GM13977 (cell line): Measurements from ENCODE around the gene RAPGEF1.

ENCODE experiments used
- DNase-seq: peaks from one replicate; pipeline ENCODE4 v3.0.0; 2012; ENCODE audit warnings: low spot score
- in situ Hi-C: fragments of 300-500 bp; cut with MboI; formaldehyde crosslinking; loops from one replicate; pipeline ENCODE4 v1.12.0; 2022; ENCODE audit warnings: low sequenced_read_pairs, low pct_unique_long_range_greater_than_20kb, mixed read lengths, inconsistent platforms; ENCODE audit not compliant: unreplicated experiment
- TF ChIP-seq, protein P1 (sequence below): IDR thresholded peaks from 2 replicates; pipeline ENCODE4 v1.5.1; 2012; ENCODE audit warnings: mild to moderate bottlenecking, control low read depth; ENCODE audit not compliant: insufficient read depth; ENCODE audit errors: extremely low read depth, missing control alignments

RAPGEF1 gene

DNA sequence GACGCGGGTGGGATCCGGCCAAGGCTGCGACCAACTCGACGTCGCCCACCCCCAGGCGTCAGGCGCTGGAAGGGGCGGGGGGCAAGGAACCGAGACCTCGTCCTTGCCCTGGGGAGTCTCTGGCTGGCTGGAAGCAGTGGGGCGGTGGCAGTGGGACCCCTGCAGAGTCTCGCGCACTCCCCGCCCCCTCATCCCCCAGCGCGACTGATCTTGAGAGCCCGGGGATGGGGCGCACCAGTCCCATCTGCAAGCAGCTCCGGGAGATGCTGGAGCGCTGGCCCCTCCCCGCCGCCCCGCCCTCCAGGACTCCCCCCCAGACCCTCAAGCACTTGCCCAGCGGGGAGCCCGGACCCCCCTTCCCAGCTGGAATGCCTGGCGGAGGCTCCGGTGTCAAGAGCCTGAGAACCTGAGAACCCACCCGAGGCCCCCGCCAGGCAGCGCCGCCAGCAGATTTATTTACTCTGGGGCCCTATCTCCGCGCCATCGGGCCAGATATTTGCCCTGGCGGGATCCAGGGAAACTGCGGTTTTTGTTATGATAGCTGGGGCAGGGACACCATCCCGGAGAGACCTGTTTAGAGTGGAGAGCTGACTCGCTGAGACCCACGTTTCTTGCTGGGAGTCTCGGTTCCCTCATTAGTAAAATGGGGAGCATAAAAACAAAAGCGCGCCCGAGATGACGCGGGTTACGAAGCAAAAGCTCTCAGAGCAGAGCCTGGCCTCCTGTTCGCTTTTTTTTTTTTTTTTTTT, 193.4 kb downstream of the RAPGEF1 start:
- in situ Hi-C loops, result no loop called here
- no peak for DNase-seq
- TF ChIP-seq, protein P1, sequence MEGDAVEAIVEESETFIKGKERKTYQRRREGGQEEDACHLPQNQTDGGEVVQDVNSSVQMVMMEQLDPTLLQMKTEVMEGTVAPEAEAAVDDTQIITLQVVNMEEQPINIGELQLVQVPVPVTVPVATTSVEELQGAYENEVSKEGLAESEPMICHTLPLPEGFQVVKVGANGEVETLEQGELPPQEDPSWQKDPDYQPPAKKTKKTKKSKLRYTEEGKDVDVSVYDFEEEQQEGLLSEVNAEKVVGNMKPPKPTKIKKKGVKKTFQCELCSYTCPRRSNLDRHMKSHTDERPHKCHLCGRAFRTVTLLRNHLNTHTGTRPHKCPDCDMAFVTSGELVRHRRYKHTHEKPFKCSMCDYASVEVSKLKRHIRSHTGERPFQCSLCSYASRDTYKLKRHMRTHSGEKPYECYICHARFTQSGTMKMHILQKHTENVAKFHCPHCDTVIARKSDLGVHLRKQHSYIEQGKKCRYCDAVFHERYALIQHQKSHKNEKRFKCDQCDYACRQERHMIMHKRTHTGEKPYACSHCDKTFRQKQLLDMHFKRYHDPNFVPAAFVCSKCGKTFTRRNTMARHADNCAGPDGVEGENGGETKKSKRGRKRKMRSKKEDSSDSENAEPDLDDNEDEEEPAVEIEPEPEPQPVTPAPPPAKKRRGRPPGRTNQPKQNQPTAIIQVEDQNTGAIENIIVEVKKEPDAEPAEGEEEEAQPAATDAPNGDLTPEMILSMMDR, result no peak

DNA sequence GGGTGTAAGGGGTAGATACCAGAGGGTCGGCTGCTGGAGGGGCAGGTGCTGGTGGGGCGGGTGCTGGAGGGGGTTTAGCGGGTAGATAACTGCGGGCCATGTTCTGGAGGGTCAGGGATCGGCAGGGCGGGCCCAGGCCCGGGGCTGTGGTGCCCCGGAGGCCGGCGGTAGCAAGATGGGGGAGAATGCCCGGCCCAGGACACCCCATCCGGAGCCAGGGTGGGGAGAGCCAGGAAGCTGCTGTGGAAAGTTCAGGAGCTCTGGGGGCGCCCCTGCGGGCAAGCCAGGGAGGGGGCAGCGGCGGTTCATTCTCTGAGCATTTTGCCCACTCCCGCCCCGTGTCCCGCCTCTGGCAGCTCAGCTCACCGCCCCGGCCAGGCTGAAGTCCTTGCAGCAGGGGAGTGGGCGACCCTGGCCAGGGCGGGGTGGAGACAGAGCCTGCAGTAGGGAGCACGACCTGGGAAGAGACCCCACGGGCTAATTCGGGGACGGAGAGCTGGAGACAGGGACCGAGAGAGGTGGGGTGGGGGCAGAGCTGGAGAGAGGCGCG, 194.0 kb downstream of the RAPGEF1 start:
- TF ChIP-seq, protein P1, result no peak
- no peak for DNase-seq
- in situ Hi-C loops, result no loop called here

DNA sequence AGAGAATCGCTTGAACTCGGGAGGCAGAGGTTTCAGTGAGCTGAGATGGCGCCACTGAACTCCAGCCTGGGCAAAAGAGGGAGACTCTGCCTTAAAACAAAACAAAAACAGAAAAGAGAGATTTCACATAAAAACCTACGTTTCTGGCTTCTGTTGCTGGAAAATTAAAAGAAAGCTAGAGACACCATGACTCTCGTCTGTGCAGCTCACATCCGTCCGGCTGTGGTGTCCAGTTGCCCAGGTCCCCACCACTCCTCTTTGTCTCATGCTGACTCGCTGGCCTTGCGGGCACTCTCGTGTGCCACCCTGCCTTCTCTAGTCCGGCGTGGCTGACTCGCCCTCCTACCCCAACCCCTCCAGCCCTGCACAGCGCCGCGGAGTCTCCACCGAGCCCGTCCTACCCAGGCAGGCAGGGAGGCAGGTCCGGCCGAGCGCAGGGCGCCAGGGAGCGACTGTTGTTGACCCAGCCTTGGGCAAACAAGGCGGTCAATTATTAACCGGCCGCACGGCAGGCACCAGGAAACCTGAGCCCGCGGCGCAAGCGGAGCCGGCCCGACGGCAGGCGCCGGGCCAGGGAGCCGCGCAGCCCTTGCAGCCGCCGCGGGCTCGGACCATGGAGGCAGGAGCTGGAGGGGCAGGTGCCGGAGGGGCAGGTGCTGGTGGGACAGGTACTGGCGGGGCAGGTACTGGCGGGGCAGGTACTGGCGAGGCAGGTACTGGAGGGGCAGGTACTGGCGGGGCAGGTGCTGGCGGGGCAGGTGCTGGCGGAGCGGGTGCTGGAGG, 194.7 kb downstream of the RAPGEF1 start, which contains the start of gene PRRT1B:
TSS of gene PRRT1B (plus strand) at position 521 of the 783 bp plus-strand sequence. CDS start at position 614, 93 bp downstream.
- in situ Hi-C loops, result no loop called here
- TF ChIP-seq, protein P1, result no peak
- DNase-seq, result no peak

DNA sequence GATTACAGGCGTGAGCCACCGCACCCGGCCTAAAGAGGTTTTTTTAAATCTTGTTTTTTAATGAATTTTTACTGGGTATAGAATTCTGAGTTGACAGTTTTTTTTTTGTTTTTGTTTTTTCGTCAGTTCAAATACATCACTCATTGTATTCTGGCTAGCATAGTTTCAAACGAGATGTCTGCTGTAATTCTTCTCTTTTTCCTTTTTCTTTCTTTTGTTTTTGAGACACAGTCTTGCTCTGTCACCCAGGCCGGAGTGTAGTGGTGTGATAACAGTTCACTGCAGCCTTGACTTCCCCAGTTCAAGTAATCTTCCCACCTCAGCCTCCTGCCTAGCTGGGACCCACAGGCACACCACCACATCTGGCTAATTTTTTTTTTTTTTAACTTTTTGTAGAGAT, 196.7 kb downstream of the RAPGEF1 start:
- no peak for DNase-seq
- TF ChIP-seq, protein P1, result no peak
- in situ Hi-C loops, result no loop called here

DNA sequence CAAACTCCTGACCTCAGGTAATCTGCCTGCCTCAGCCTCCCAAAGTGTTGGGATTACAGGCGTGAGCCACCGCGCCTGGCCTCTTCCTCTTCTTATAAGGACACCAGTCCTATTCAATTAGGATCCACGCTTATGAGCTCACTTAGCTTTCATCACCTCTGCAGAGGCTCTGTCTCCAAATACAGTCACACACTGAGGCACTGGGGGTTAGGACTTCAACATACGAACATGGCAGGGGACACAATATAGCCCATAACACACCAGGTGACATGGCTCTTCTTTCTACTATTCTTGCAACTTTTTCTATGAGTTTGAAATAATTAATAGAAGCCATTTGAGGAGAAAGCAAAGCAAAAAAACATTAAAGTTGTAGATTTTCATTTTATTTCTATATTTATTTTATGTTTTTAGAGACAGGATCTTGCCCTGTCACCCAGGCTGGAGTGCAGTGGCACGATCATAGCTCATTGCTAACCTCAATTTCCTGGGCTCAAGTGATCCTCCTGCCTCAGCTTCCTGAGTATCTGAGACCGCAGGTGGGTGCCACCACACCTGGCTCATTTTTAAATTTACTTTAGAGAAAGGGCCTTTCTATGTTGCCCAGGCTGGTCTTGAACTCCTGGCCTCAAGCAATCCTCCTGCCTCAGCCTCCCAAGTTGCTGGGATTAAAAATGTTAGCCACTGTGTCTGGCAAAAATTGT, 200.5 kb downstream of the RAPGEF1 start:
- TF ChIP-seq, protein P1, result no peak
- in situ Hi-C loops, result no loop called here
- DNase-seq, result no peak

DNA sequence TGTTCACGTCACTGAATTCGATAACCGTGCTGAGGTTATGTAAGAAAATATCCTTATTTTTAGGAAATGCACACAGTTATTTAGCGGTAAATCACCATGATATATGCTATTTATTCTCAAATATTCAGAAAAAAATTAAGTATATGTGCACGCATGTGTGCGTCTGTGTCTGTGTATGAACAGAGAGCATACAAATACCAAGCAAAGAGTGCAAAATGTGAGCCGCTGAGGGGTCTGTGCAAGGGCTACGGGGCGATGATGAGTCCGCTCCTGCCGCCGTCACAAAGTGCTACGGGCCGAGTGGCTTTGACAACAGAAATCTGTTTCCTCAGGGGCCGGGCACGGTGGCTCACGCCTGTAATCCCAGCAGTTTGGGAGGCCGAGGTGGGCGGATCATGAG, 201.9 kb downstream of the RAPGEF1 start:
- DNase-seq, result no peak
- TF ChIP-seq, protein P1, result no peak
- in situ Hi-C loops, result no loop called here
